Common myeloid progenitor, CD34-positive (primary cell): ENCODE measurements around the gene TNFRSF14.
A peak's percentile ranks its signal among the peaks of the same experiment; 100 is the strongest.

ENCODE experiments used
- CTCF ChIA-PET: fragments of 350-600 bp; sonication (Branson Sonifier 250); formaldehyde crosslinking; loops from one replicate; lab custom pipeline; 2021; ENCODE audit warnings: antibody characterized with exemption; lab: Charles Lee
- POLR2A ChIA-PET: fragments of 350-600 bp; sonication (Branson Sonifier 250); formaldehyde crosslinking; loops from one replicate; lab custom pipeline; 2021; ENCODE audit warnings: antibody characterized with exemption; lab: Charles Lee
- DNase-seq, 3 donors: peaks; one replicate each; pipeline versions ENCODE4 v3.0.0 to v3.0.0-alpha.2; 2013
- H3K27ac ChIP-seq, 2 experiments: 1 replicate in 1 of 2; 2 replicates in 1 of 2; pipeline ENCODE4 v1.7.0; 2013; ENCODE audit warnings: inconsistent platforms in 2 of 2, low read length in 2 of 2, mild to moderate bottlenecking in 2 of 2, low read depth in 1 of 2, moderate library complexity in 1 of 2; ENCODE audit not compliant: severe bottlenecking in 2 of 2, insufficient read depth in 1 of 2, poor library complexity in 1 of 2
- H3K27me3 ChIP-seq, 5 experiments: replicated peaks in 2 of 5; 1 replicate in 3 of 5; 2 replicates in 2 of 5; pipeline versions ENCODE4 v1.6.1 to v1.7.0; 2013; ENCODE audit warnings: low read length in 4 of 5, mild to moderate bottlenecking in 2 of 5, moderate library complexity in 2 of 5, inconsistent platforms in 1 of 5; ENCODE audit not compliant: insufficient read depth in 5 of 5, control insufficient read depth in 4 of 5
- H3K36me3 ChIP-seq, 4 experiments: 1 replicate in 2 of 4; 2 replicates in 2 of 4; pipeline versions ENCODE4 v1.6.1 to v1.7.0; 2013; ENCODE audit warnings: low read length in 3 of 4, control low read depth in 1 of 4, mild to moderate bottlenecking in 1 of 4; ENCODE audit not compliant: control insufficient read depth in 4 of 4, insufficient read depth in 4 of 4
- H3K4me1 ChIP-seq, 4 experiments: 1 replicate in 3 of 4; 2 replicates in 1 of 4; pipeline versions ENCODE4 v1.6.1 to v1.7.1; 2013; ENCODE audit warnings: low read length in 3 of 4, mild to moderate bottlenecking in 3 of 4, control low read depth in 1 of 4, inconsistent platforms in 1 of 4, moderate library complexity in 1 of 4; ENCODE audit not compliant: control insufficient read depth in 4 of 4, insufficient read depth in 4 of 4; ENCODE audit errors: control extremely low read depth in 1 of 4
- H3K4me3 ChIP-seq, 7 experiments: 1 replicate in 4 of 7; 2 replicates in 3 of 7; pipeline versions ENCODE4 v1.5.1 to v1.7.0; 2013; ENCODE audit warnings: mild to moderate bottlenecking in 7 of 7, low read length in 6 of 7, moderate library complexity in 6 of 7, inconsistent platforms in 2 of 7, low read depth in 2 of 7, control low read depth in 1 of 7; ENCODE audit not compliant: insufficient read depth in 4 of 7, control insufficient read depth in 1 of 7; ENCODE audit errors: extremely low read depth in 1 of 7
- H3K9me3 ChIP-seq, 5 experiments: 1 replicate in 4 of 5; 2 replicates in 1 of 5; pipeline versions ENCODE4 v1.6.1 to v1.7.1; 2013; ENCODE audit warnings: low read length in 4 of 5, mild to moderate bottlenecking in 2 of 5, inconsistent platforms in 1 of 5, low read depth in 1 of 5, moderate library complexity in 1 of 5; ENCODE audit not compliant: control insufficient read depth in 4 of 5, insufficient read depth in 2 of 5; ENCODE audit errors: control extremely low read depth in 1 of 5
- WGBS: methylation state at CpG from one replicate; pipeline ENCODE4 v1.1.5; 2013; ENCODE audit not compliant: insufficient coverage; 5-methylcytosine and 5-hydroxymethylcytosine counted together

TNFRSF14 gene

DNA sequence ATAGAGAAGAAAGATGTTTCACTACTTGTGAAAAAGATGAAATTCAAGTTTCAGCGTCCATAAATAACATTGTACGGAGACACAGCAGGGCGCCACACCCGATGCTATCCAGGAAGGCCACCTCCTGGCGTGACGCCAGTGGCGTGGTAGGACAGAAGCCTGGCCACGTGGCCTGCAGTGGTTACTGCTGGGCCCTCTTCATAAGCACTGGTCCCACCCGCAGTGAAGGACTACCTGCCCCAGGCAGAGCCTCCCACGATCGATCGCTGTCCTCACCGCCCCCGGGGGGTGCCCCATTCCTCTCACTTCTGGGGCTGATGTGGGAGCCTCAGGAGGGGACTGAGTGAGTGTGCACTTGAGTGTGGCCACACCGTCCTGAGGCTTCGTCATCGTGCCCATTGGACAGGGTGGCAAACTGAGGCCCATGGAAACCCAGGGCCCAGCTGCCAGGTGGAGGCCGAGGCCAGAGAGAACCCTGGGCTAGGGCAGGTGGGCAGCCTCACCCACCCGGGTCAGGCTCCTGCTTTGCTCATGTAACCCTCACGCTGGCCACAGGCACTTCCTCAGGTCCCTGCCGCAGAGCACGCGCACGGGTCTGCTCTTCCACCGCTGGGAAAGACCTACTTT is 14.4 kb upstream of the TNFRSF14 start:
- H3K4me1 ChIP-seq, result peaks cover 0 to 39% (median 35%) of the 10 kb centered on the region in 4 experiments
- no peak overlapping the region for H3K4me3 ChIP-seq
- ChIA-PET CTCF (interaction anchor here (1.2 to 3.1 kb wide), 2 partner anchors 10 to 11 kb away, joined by 5 to 11 read pairs; partner anchors contain the start of gene HES5), POLR2A (no interaction called here)
- 83% methylated on average over 25 of the region's 25 CpGs for WGBS
- peak in 1 of 3 donors; percentile 37 for DNase-seq
- no peaks in the 10 kb centered on the region for H3K36me3 ChIP-seq
- H3K27ac ChIP-seq, result no peak overlapping the region
- peaks cover 0 to 40% (median 2%) of the 10 kb centered on the region in 5 experiments for H3K27me3 ChIP-seq
- no peaks in the 10 kb centered on the region for H3K9me3 ChIP-seq

DNA sequence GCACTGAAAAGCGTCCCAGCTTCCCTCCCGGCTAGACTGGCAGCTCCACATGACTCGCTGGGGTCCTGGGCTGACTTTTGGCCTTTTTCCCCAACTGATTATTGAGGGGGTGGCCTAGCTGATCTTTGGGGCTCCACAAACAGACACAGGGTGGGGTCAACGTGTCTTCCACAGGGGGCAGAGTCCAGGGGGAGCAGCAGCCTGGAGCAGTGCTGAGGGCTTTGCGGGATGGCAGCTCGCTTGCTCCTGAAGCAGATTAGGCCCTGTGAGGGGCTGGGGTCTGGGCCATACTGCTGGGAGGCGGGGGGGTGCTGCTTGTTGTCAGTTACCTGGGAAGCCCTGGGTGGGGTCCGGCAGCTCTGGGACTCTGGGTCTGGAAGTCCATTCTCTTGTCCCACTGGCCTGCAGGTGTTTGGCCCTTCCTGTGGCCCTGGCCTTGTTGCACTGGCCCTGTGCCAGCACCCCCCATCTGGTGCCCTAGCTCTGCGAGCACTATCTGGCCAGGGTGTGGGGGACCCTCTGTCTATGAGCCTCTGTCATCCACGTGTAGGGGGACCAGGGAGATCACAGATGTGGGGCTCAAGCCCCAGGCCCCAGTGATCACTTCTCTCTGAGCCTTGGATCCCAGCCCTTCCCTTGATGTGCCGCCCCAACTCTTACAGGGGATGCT is 13.8 kb upstream of the TNFRSF14 start:
- H3K4me3 ChIP-seq, result no peak overlapping the region
- no peak overlapping the region for H3K27ac ChIP-seq
- POLR2A ChIA-PET, result no interaction called here
- H3K27me3 ChIP-seq, result peaks cover 0 to 34% (median 2%) of the 10 kb centered on the region in 5 experiments
- 96% methylated on average over 9 of the region's 11 CpGs for WGBS
- peaks cover 0 to 45% (median 42%) of the 10 kb centered on the region in 4 experiments for H3K4me1 ChIP-seq
- no peak for DNase-seq
- no peaks in the 10 kb centered on the region for H3K9me3 ChIP-seq
- H3K36me3 ChIP-seq, result no peaks in the 10 kb centered on the region
- CTCF ChIA-PET, result interaction anchor here (1.2 kb wide), 1 partner anchor 11 kb away, joined by 5 read pairs; no protein-coding TSS in a partner anchor

DNA sequence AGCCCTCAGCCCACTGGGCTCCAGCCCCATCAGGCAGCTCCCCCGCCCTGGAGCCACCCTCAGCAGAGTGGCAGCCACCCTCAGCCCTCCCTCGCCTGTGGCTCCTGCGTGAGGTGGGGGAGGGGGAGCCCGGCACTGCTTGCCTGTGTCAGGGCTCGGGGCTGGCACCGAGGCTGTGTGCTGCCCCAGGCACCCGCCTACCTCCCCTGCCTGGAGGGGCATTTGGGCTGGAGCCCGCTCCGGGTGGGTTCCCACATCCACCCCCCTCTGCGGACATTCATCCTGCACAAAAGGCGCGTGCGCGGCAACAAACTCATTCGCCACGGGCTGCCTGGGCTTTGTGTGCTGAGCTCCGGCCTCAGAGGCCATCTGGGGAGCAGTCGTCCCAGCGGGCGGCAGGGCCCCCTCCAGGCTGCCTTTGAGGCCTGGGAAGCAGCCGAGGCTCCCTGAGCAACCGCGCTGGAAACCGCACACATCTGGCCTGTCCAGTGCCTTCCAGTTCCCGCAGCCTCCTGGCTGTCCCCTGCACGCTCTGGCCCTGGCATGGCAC is 12.6 kb upstream of the TNFRSF14 start:
- peaks cover 0 to 25% (median 2%) of the 10 kb centered on the region in 5 experiments for H3K27me3 ChIP-seq
- ChIA-PET CTCF (interaction anchor here (2.6 to 4.2 kb wide), 3 partner anchors 12 to 17 kb away, joined by 8 to 52 read pairs (median 9); partner anchors contain the start of genes HES5, PANK4 and TNFRSF14), POLR2A (interaction anchor here (0.6 kb wide), 1 partner anchor 244 kb away, joined by 3 read pairs; no protein-coding TSS in a partner anchor)
- whole genome bisulfite sequencing, result 36% methylated on average over 25 of the region's 26 CpGs
- peak in 2 of 3 donors; percentile 51 to 56 for DNase-seq
- peak overlapping the region in 2 of 7 experiments; percentile 28 to 36 for H3K4me3 ChIP-seq
- no peaks in the 10 kb centered on the region for H3K9me3 ChIP-seq
- peaks cover 0 to 58% (median 53%) of the 10 kb centered on the region in 4 experiments for H3K4me1 ChIP-seq
- H3K36me3 ChIP-seq, result no peaks in the 10 kb centered on the region
- H3K27ac ChIP-seq, result no peak overlapping the region

DNA sequence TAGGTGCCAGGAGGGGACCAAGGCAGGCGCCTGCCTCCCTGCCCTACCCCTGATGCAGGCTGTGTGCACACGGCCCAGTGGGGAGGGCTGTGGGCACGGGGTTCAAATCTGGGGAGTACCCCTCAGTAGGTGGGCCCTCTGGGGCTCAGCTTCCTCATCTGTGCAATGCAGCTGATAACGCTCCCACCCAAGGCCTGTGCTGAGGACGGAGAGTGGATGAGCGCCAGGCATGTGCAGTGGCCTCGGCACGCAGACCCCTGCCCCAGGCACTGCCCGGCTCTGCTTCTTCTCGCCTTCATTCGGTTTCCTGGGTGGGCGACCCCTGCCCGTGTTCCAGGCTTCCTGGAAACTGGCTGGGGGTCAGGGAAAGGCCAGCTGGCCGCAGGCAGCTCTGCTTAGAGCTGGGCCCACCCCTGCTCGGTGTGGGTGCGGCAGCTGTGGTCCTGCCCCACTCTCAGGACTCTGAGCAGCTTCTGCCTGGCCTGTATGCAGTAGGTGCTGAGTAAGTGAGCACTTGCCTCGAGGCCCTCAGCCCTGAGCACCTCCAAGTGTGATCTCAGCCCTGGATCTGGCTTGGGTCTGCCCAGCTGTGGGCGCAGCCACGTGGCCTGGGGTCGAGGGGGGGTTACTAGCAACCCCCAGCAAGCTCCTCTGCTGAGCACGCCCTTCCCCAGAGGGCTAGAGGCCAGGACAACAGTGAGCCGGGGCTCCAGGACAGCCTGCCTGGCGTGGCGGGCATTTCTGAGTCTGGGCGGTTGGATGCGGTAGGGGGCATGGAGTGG is 11.9 kb upstream of the TNFRSF14 start:
- Histone ChIP-seq H3K36me3 (no peaks in the 10 kb centered on the region), H3K27me3 (peaks cover 0 to 19% (median 2%) of the 10 kb centered on the region in 5 experiments), H3K4me3 (no peak overlapping the region), H3K27ac (peak overlapping the region in 1 of 2 experiments; percentile 34), H3K4me1 (peaks cover 0 to 64% (median 60%) of the 10 kb centered on the region in 4 experiments), H3K9me3 (no peaks in the 10 kb centered on the region)
- 79% methylated on average over 19 of the region's 26 CpGs for WGBS
- CTCF ChIA-PET, result interaction anchor here (2.6 to 4.2 kb wide), 3 partner anchors 11 to 18 kb away, joined by 8 to 52 read pairs (median 9); partner anchors contain the start of genes HES5, PANK4 and TNFRSF14
- peak in 1 of 3 donors; percentile 25 for DNase-seq
- POLR2A ChIA-PET, result interaction anchor here (0.7 kb wide), 1 partner anchor 18 kb away, joined by 3 read pairs; the partner anchor contains the start of gene PANK4

DNA sequence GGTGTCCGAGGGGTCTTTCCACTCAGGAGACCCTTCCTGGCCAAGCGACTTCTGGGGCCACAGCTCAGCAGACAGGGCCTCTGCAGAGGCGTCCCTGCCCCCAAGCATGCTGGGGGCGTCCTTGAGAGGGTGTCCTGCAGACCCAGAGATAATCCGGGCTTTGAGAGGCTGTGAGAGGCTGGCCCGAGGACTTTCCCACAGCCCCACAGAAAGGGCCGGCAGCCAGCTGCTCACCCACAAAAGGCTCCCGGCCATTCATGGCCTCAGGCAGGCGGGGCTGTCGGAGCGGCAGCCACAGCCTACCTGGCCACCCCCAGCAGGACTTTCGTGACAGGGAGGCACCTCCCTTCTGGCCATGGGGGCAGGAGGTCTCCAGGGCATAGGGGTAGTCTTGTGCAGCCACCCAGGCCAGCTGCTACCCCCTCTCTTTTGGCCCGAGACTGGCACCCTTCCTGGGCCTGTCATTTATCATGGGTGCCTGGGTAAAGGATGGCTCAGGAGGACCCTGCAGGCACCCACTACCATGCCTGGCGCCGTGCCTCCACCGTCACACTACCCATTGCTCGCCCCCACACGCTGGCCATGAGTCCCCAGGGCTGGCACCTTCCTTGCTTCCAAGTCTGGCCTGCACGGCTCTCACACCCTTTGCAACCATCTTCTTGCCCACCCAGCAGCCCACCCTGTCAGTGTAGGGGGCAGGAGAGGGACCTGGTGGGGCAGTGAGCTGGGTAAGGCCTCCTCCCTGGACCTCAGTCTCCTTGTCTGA is 11.1 kb upstream of the TNFRSF14 start:
- Histone ChIP-seq H3K36me3 (no peaks in the 10 kb centered on the region), H3K27me3 (peaks cover 0 to 13% (median 2%) of the 10 kb centered on the region in 5 experiments), H3K9me3 (no peaks in the 10 kb centered on the region), H3K4me1 (peaks cover 0 to 68% (median 64%) of the 10 kb centered on the region in 4 experiments), H3K4me3 (no peak overlapping the region), H3K27ac (peak overlapping the region in 1 of 2 experiments; percentile 34)
- ChIA-PET POLR2A (interaction anchor here (0.7 to 0.9 kb wide), 3 partner anchors 15 to 34 kb away, joined by 3 to 4 read pairs (median 3); partner anchors contain the start of genes HES5 and PANK4), CTCF (interaction anchor here (2.6 to 4.2 kb wide), 4 partner anchors 11 to 40 kb away, joined by 8 to 52 read pairs (median 14); partner anchors contain the start of genes HES5, PANK4, PRXL2B and TNFRSF14)
- 95% methylated on average over 15 of the region's 19 CpGs for WGBS
- DNase-seq, result no peak
